Right atrium auricular region (tissue), 2 donors: ENCODE data around the gene UGT1A8. TPM values are rescaled to one million over a fixed set of nuclear protein-coding genes. Genes with fewer than 3 reads are reported as not detected.
"Not testable (repeated sequence)": the region's sequence is repeated elsewhere in the genome, so short reads cannot be mapped to it uniquely, and the experiment has no call there.

ENCODE experiments used
- DNase-seq: peaks from one replicate; pipeline ENCODE4 v3.0.0-alpha.2; 2019; ENCODE audit warnings: low spot score
- H3K27ac ChIP-seq, 2 donors: fragments of 200-600 bp; sonication (generic); 1 replicate in 1 of 2; 2 replicates in 1 of 2; pipeline ENCODE4 v1.5.1; 2016 to 2019
- H3K27me3 ChIP-seq, 2 donors: fragments of 200-600 bp; sonication (generic); one replicate each; pipeline versions ENCODE4 v1.5.1 to v1.6.0; 2017 to 2019
- H3K36me3 ChIP-seq: fragments of 200-600 bp; sonication (generic); one replicate; pipeline ENCODE4 v1.5.1; 2016
- H3K4me1 ChIP-seq, 2 donors: fragments of 200-600 bp; sonication (generic); one replicate each; pipeline versions ENCODE4 v1.5.1 to v1.6.0; 2017 to 2019
- H3K4me3 ChIP-seq, 2 donors: fragments of 200-600 bp; sonication (generic); 1 replicate in 1 of 2; 2 replicates in 1 of 2; pipeline ENCODE4 v1.5.1; 2017 to 2019; ENCODE audit warnings: mild to moderate bottlenecking in 1 of 2, moderate library complexity in 1 of 2
- H3K9me3 ChIP-seq, 2 donors: fragments of 200-600 bp; sonication (generic); one replicate each; pipeline ENCODE4 v1.5.1; 2019
- CTCF ChIP-seq, 2 donors: fragments of 200-600 bp; sonication (generic); IDR thresholded peaks; one replicate each; pipeline ENCODE4 v1.5.1; 2019; ENCODE audit warnings: antibody characterized with exemption in 2 of 2
- total RNA-seq, 2 donors: library from RNA; depleted of rRNA; stranded (reverse); fragments of >200 nt; gene quantifications; one replicate each; pipeline ENCODE4 v1.1.0, GENCODE V29; 2016

The UGT1A8 gene
- total RNA-seq, 2 donors from 2014 or later, result not detected

- Histone ChIP-seq H3K27me3 (no peaks in the 10 kb centered on the region), H3K4me1 (no peaks in the 10 kb centered on the region), H3K27ac (no peak overlapping the region), H3K9me3 (no peaks in the 10 kb centered on the region), H3K36me3 (no peaks in the 10 kb centered on the region), H3K4me3 (no peak overlapping the region)
- no peak for DNase-seq
- no peak for TF ChIP-seq CTCF (IDR thresholded peaks at IDR 0.05)
Measured at GRCh38 chr2:233627331-233628025, 10.0 kb downstream of the UGT1A8 start.

DNA sequence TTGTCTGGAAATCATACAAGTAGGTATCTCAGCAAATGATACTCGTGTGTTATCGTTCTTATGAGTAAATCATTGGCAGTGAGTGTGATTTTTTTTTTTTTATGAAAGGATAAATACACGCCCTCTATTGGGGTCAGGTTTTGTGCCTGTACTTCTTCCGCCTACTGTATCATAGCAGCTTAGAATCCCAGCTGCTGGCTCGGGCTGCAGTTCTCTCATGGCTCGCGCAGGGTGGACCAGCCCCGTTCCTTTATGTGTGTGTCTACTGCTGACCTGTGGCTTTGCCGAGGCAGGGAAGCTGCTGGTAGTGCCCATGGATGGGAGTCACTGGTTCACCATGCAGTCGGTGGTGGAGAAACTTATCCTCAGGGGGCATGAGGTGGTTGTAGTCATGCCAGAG, 18.9 kb downstream of the UGT1A8 start, which contains the start of gene UGT1A10:
TSS of gene UGT1A10 (plus strand) at position 143 of the 400 bp plus-strand sequence. CDS start at position 218, 75 bp downstream.
- not testable (repeated sequence) for H3K4me3 ChIP-seq, H3K4me1 ChIP-seq, H3K36me3 ChIP-seq, H3K27ac ChIP-seq, H3K9me3 ChIP-seq, DNase-seq, H3K27me3 ChIP-seq

GRCh38 chr2:233638836-233639235, 21.4 kb downstream of the UGT1A8 start:
- Histone ChIP-seq H3K27ac (no peak overlapping the region), H3K9me3 (no peaks in the 10 kb centered on the region), H3K36me3 (no peaks in the 10 kb centered on the region), H3K4me1 (no peaks in the 10 kb centered on the region), H3K27me3 (no peaks in the 10 kb centered on the region), H3K4me3 (no peak overlapping the region)
- no peak for TF ChIP-seq CTCF (IDR thresholded peaks at IDR 0.05)
- DNase-seq, result no peak

DNA sequence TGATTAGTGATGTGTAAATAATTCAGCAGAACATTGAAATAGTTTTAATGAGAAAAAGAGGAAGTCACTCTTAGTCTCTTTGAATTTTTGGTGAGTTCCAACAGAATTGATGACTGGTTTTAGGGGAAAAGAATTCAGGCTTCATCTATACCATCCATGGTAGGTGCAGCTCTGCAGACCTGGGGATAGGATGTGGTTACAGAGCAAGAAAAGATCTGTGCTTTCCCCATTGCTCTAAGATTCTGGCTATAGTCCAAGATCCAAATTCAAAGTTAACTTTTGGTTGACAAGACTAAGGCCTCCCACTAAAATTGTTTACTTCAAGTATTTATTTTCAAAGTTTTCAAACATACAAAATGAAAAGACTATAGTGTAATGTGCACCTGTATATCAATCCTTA, 22.4 kb downstream of the UGT1A8 start:
- TF ChIP-seq CTCF (IDR thresholded peaks at IDR 0.05), result no peak
- Histone ChIP-seq H3K9me3 (no peaks in the 10 kb centered on the region), H3K4me3 (no peak overlapping the region), H3K36me3 (no peaks in the 10 kb centered on the region), H3K4me1 (no peaks in the 10 kb centered on the region), H3K27ac (no peak overlapping the region), H3K27me3 (no peaks in the 10 kb centered on the region)
- DNase-seq, result no peak

DNA sequence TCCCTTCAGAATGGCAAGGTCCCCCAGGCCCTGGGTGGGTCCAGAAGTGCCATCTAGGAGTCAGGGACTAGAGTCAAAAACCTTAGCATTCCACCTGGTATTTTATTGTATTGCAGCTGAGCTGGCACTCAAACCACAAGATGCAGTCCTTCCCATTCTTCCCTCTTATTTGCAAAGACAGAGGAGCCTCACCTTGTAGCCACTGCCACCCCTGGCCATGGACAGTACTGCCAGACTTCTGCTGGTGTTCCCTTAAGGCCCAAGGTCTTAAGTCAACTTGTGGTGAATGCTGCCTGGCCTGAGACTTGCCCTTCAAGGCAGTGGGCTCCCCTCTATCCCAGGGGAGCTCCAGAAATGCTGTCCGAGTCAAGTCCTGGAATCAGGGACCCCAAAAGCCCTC, 25.7 kb downstream of the UGT1A8 start:
- no peak for TF ChIP-seq CTCF (IDR thresholded peaks at IDR 0.05)
- Histone ChIP-seq H3K4me3 (no peak overlapping the region), H3K27me3 (no peaks in the 10 kb centered on the region), H3K27ac (no peak overlapping the region), H3K4me1 (no peaks in the 10 kb centered on the region), H3K36me3 (no peaks in the 10 kb centered on the region), H3K9me3 (peaks cover 0 to 4% of the 10 kb centered on the region in 2 donors)
- DNase-seq, result no peak

- not testable (repeated sequence) for H3K4me3 ChIP-seq, H3K36me3 ChIP-seq, H3K27me3 ChIP-seq, H3K9me3 ChIP-seq, H3K4me1 ChIP-seq, DNase-seq, H3K27ac ChIP-seq
Measured at GRCh38 chr2:233646033-233646432, 28.6 kb downstream of the UGT1A8 start.

DNA sequence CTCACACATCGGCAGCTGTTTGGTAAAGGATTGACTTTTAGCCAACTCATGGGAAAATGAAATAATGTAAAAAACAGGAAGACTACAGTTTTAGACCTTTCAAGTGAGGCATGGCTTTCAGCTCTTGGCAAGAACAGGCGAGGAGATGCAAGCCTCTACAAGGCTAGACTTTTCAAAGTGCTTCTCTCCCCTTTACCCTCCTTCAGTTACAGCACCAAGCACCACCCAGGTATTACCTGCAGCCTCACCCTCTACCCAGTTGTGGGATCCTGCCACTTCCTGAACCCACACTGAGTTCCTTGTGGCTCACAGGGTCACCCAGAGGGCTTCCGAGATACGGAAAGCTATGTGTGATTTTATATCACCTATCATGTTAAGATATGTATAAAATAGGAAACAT, 33.5 kb downstream of the UGT1A8 start:
- Histone ChIP-seq H3K27ac (no peak overlapping the region), H3K9me3 (peaks cover 0 to 1% of the 10 kb centered on the region in 2 donors), H3K36me3 (no peaks in the 10 kb centered on the region), H3K27me3 (no peaks in the 10 kb centered on the region), H3K4me1 (no peaks in the 10 kb centered on the region), H3K4me3 (no peak overlapping the region)
- TF ChIP-seq CTCF (IDR thresholded peaks at IDR 0.05), result no peak
- no peak for DNase-seq
